Esophagus muscularis mucosa (tissue), 3 donors: ENCODE data around the gene PPP1R14C.

Source experiments
- POLR2A ChIP-seq: fragments of 450-650 bp; IDR thresholded peaks from one replicate; pipeline ENCODE4 v1.6.1; 2017; ENCODE audit warnings: antibody characterized with exemption, moderate library complexity, mild to moderate bottlenecking, low read depth
- POLR2AphosphoS5 ChIP-seq, 2 donors: sonication (generic); formaldehyde crosslinking; IDR thresholded peaks; one replicate each; pipeline ENCODE4 v1.6.1; 2017; ENCODE audit warnings: antibody characterized with exemption in 2 of 2
- TF ChIP-seq, protein P1 (sequence below), 3 experiments: fragments of 200-600 bp in 2 of 3; fragments of 450-650 bp in 1 of 3; sonication (generic) in 2 of 3; IDR thresholded peaks; one replicate each; pipeline ENCODE4 v1.5.1; 2017 to 2019; ENCODE audit warnings: antibody characterized with exemption in 3 of 3, mild to moderate bottlenecking in 2 of 3, moderate library complexity in 1 of 3

DNA sequence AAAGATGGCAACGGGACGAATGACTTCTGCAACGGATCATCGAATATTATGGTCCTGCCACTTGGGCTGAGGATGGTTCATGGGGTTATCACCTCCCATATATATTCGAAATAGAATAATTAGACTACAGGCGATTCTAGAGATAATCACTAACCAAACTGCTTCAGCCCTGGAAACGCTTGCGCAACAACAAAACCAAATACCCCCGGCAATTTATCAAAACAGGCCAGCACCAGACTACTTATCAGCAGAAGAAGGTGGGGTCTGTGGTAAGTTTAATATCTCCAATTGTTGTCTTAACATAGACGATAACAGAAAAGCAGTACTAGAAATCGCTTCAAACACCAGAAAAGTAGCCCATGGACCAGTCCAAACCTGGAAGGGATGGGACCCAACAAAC lies 42.9 kb upstream of the PPP1R14C start:
- no peak for TF ChIP-seq POLR2A
- TF ChIP-seq, protein P1, sequence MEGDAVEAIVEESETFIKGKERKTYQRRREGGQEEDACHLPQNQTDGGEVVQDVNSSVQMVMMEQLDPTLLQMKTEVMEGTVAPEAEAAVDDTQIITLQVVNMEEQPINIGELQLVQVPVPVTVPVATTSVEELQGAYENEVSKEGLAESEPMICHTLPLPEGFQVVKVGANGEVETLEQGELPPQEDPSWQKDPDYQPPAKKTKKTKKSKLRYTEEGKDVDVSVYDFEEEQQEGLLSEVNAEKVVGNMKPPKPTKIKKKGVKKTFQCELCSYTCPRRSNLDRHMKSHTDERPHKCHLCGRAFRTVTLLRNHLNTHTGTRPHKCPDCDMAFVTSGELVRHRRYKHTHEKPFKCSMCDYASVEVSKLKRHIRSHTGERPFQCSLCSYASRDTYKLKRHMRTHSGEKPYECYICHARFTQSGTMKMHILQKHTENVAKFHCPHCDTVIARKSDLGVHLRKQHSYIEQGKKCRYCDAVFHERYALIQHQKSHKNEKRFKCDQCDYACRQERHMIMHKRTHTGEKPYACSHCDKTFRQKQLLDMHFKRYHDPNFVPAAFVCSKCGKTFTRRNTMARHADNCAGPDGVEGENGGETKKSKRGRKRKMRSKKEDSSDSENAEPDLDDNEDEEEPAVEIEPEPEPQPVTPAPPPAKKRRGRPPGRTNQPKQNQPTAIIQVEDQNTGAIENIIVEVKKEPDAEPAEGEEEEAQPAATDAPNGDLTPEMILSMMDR (IDR thresholded peaks at IDR 0.05), result no peak
- no peak for TF ChIP-seq POLR2AphosphoS5 (IDR thresholded peaks at IDR 0.05)
